Esophagus muscularis mucosa (tissue), 4 donors: Measurements from ENCODE around the gene KRTAP4-3. TPM values are rescaled to one million over a fixed set of nuclear protein-coding genes. Genes with fewer than 3 reads are reported as not detected.
"Not testable (repeated sequence)": the region's sequence is repeated elsewhere in the genome, so short reads cannot be mapped to it uniquely, and the experiment has no call there.

Experiments used
- DNase-seq: peaks from one replicate; pipeline ENCODE4 v3.0.0-alpha.2; 2017; ENCODE audit errors: extremely low spot score
- H3K27ac ChIP-seq, 4 donors: fragments of 200-600 bp; sonication (generic); replicated peaks in 1 of 4; 1 replicate in 3 of 4; 2 replicates in 1 of 4; pipeline ENCODE4 v1.5.1; 2016 to 2019; ENCODE audit warnings: mild to moderate bottlenecking in 1 of 4
- H3K27me3 ChIP-seq, 4 donors: fragments of 200-600 bp; sonication (generic); one replicate each; pipeline versions ENCODE4 v1.5.1 to v1.6.0; 2016 to 2019
- H3K36me3 ChIP-seq, 4 donors: fragments of 200-600 bp; sonication (generic); one replicate each; pipeline ENCODE4 v1.5.1; 2016 to 2019
- H3K4me1 ChIP-seq, 4 donors: fragments of 200-600 bp; sonication (generic); one replicate each; pipeline ENCODE4 v1.5.1; 2016 to 2019
- H3K4me3 ChIP-seq, 4 donors: fragments of 200-600 bp; sonication (generic); 1 replicate in 2 of 4; 2 replicates in 2 of 4; pipeline ENCODE4 v1.5.1; 2016 to 2019; ENCODE audit warnings: mild to moderate bottlenecking in 4 of 4, moderate library complexity in 1 of 4
- H3K9me3 ChIP-seq, 4 donors: fragments of 200-600 bp; sonication (generic); 1 replicate in 3 of 4; 2 replicates in 1 of 4; pipeline ENCODE4 v1.5.1; 2016 to 2019
- EP300 ChIP-seq: sonication (generic); formaldehyde crosslinking; IDR thresholded peaks from one replicate; pipeline ENCODE4 v1.6.1; 2017; ENCODE audit warnings: antibody characterized with exemption
- POLR2A ChIP-seq: fragments of 450-650 bp; IDR thresholded peaks from one replicate; pipeline ENCODE4 v1.6.1; 2017; ENCODE audit warnings: antibody characterized with exemption, moderate library complexity, mild to moderate bottlenecking, low read depth
- POLR2AphosphoS5 ChIP-seq, 2 donors: sonication (generic); formaldehyde crosslinking; IDR thresholded peaks; one replicate each; pipeline ENCODE4 v1.6.1; 2017; ENCODE audit warnings: antibody characterized with exemption in 2 of 2
- whole genome bisulfite sequencing: methylation state at CpG from one replicate; pipeline ENCODE4 v1.1.5; 2018; 5-methylcytosine and 5-hydroxymethylcytosine counted together
- intact Hi-C: fragments of 100-400 bp; cut with DNase I; formaldehyde crosslinking; loops from one replicate; pipeline ENCODE4 v1.15.1; 2023
- total RNA-seq, 4 donors: library from RNA; depleted of rRNA; stranded (reverse); fragments of >200 nt; gene quantifications; one replicate each; pipeline versions ENCODE4 v1.1.0 to v1.2.1, GENCODE V29; 2016
- TF ChIP-seq, protein P1 (sequence below), 3 experiments: fragments of 200-600 bp in 2 of 3; fragments of 450-650 bp in 1 of 3; sonication (generic) in 2 of 3; IDR thresholded peaks; one replicate each; pipeline ENCODE4 v1.5.1; 2017 to 2019; ENCODE audit warnings: antibody characterized with exemption in 3 of 3, mild to moderate bottlenecking in 2 of 3, moderate library complexity in 1 of 3

The KRTAP4-3 gene
- total RNA-seq, 4 donors from 2014 or later, result not detected

GRCh38 chr17:41163828-41164227, 4.2 kb downstream of the KRTAP4-3 start:
- no peak for DNase-seq
- intact Hi-C loops, result no loop called here
- no peaks in the 10 kb centered on the region for H3K4me1 ChIP-seq
- 68% methylated on average over 7 of the region's 7 CpGs for WGBS
- H3K36me3 ChIP-seq, result no peaks in the 10 kb centered on the region
- H3K4me3 ChIP-seq, result no peak overlapping the region
- H3K9me3 ChIP-seq, result no peaks in the 10 kb centered on the region
- TF ChIP-seq POLR2A, result no peak
- TF ChIP-seq POLR2AphosphoS5 (IDR thresholded peaks at IDR 0.05), result no peak
- no peak for TF ChIP-seq EP300
- TF ChIP-seq, protein P1, sequence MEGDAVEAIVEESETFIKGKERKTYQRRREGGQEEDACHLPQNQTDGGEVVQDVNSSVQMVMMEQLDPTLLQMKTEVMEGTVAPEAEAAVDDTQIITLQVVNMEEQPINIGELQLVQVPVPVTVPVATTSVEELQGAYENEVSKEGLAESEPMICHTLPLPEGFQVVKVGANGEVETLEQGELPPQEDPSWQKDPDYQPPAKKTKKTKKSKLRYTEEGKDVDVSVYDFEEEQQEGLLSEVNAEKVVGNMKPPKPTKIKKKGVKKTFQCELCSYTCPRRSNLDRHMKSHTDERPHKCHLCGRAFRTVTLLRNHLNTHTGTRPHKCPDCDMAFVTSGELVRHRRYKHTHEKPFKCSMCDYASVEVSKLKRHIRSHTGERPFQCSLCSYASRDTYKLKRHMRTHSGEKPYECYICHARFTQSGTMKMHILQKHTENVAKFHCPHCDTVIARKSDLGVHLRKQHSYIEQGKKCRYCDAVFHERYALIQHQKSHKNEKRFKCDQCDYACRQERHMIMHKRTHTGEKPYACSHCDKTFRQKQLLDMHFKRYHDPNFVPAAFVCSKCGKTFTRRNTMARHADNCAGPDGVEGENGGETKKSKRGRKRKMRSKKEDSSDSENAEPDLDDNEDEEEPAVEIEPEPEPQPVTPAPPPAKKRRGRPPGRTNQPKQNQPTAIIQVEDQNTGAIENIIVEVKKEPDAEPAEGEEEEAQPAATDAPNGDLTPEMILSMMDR (IDR thresholded peaks at IDR 0.05), result no peak
- no peak overlapping the region for H3K27ac ChIP-seq
- H3K27me3 ChIP-seq, result peaks cover 0 to 26% (median 2%) of the 10 kb centered on the region in 4 donors

- DNase-seq, result no peak
- no peaks in the 10 kb centered on the region for H3K9me3 ChIP-seq
- no peaks in the 10 kb centered on the region for H3K36me3 ChIP-seq
- no peak within 1 kb of the TSS for H3K4me3 ChIP-seq
- H3K27me3 ChIP-seq, result peaks cover 0 to 41% (median 2%) of the 10 kb centered on the region in 4 donors
- H3K4me1 ChIP-seq, result no peaks in the 10 kb centered on the region
- WGBS, result 100% methylated on average over 1 of the region's 1 CpG
- intact Hi-C loops, result no loop called here
- TF ChIP-seq POLR2AphosphoS5 (IDR thresholded peaks at IDR 0.05) (no peak), EP300 (no peak), POLR2A (no peak)
- TF ChIP-seq, protein P1 (IDR thresholded peaks at IDR 0.05), result no peak
- H3K27ac ChIP-seq, result no peak within 1 kb of the TSS
Measured at GRCh38 chr17:41160648-41161047, 7.4 kb downstream of the KRTAP4-3 start, which contains the start of gene KRTAP4-4. Gene KRTAP4-4 (minus strand): TSS chr17:41160748. CDS start chr17:41160691, 57 bp downstream.

GRCh38 chr17:41160190-41160589, 7.8 kb downstream of the KRTAP4-3 start:
- 85% methylated on average over 3 of the region's 3 CpGs for WGBS
- H3K36me3 ChIP-seq, H3K9me3 ChIP-seq, H3K27ac ChIP-seq, DNase-seq, intact Hi-C loops, H3K4me1 ChIP-seq, H3K4me3 ChIP-seq: not testable (repeated sequence)
- H3K27me3 ChIP-seq, result peaks cover 0 to 42% (median 2%) of the 10 kb centered on the region in 4 donors

DNA sequence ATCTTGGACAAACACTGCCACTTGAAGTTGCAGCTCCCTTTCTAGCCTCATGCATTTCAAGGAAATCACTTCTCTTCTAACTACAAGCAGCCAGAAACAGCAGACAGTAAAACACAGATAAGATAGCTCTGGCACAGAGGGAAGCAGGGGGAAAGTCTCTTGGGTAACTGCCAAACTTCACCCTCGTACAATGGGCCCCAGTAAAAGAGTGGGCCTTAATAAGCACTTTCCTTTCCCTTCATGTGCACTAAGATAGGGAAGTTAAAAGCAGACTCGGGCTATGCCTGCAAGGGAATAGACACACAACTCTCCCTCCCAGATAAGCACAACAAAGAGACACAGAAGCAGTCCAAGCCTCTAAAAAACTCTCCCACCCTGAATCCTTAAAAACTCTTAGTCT, 14.2 kb downstream of the KRTAP4-3 start:
- 36% methylated on average over 2 of the region's 2 CpGs for WGBS
- H3K27ac ChIP-seq, result no peak overlapping the region
- no peaks in the 10 kb centered on the region for H3K4me1 ChIP-seq
- no peaks in the 10 kb centered on the region for H3K36me3 ChIP-seq
- no peak for DNase-seq
- H3K27me3 ChIP-seq, result peaks cover 0 to 19% (median 0%) of the 10 kb centered on the region in 4 donors
- TF ChIP-seq POLR2A, result no peak
- TF ChIP-seq, protein P1 (IDR thresholded peaks at IDR 0.05), result no peak
- TF ChIP-seq POLR2AphosphoS5 (IDR thresholded peaks at IDR 0.05), result no peak
- no peak for TF ChIP-seq EP300
- H3K9me3 ChIP-seq, result no peaks in the 10 kb centered on the region
- H3K4me3 ChIP-seq, result no peak overlapping the region
- intact Hi-C loops, result no loop called here

- H3K4me1 ChIP-seq, result no peaks in the 10 kb centered on the region
- H3K36me3 ChIP-seq, result no peaks in the 10 kb centered on the region
- TF ChIP-seq POLR2AphosphoS5 (IDR thresholded peaks at IDR 0.05), result no peak
- TF ChIP-seq, protein P1 (IDR thresholded peaks at IDR 0.05), result no peak
- no peak for TF ChIP-seq POLR2A
- TF ChIP-seq EP300, result no peak
- H3K27ac ChIP-seq, result no peak overlapping the region
- no peaks in the 10 kb centered on the region for H3K9me3 ChIP-seq
- intact Hi-C loops, result no loop called here
- WGBS, result 78% methylated on average over 2 of the region's 2 CpGs
- no peak overlapping the region for H3K4me3 ChIP-seq
- DNase-seq, result no peak
- H3K27me3 ChIP-seq, result peaks cover 0 to 4% (median 0%) of the 10 kb centered on the region in 4 donors
Measured at GRCh38 chr17:41151525-41151924, 16.5 kb downstream of the KRTAP4-3 start.
